Endothelial cell of umbilical vein (primary cell): ENCODE results near the gene SPIB. TPM values are rescaled to one million over a fixed set of nuclear protein-coding genes. Genes with fewer than 3 reads are reported as not detected.

Experiments
- BruUV-seq: library from RNA; stranded (reverse); fragments of 400-500 nt; replicated peaks from 2 replicates; lab custom pipeline; 2021; lab: Mats Ljungman, UMichigan
- CTCF ChIA-PET: fragments of 300-600, 350-600 bp; sonication (Branson Sonifier 250); formaldehyde crosslinking; loops from one replicate; lab custom pipeline; 2021; ENCODE audit warnings: antibody characterized with exemption, inconsistent platforms; lab: Charles Lee
- POLR2A ChIA-PET: fragments of 300-600, 350-600 bp; sonication (Branson Sonifier 250); formaldehyde crosslinking; loops from one replicate; lab custom pipeline; 2021; ENCODE audit warnings: antibody characterized with exemption, inconsistent platforms; lab: Charles Lee
- DNase-seq: peaks from one replicate; pipeline ENCODE4 v3.0.0-alpha.2; 2011; ENCODE audit warnings: low read depth, low spot score
- FAIRE-seq: peaks from 2 replicates; lab custom pipeline; 2011; peaks lifted over from hg19 to GRCh38; lab: Jason Lieb, UNC
- H2AFZ ChIP-seq: 2 replicates; pipeline ENCODE4 v1.6.0; 2012; ENCODE audit warnings: low read depth, low read length, control low read depth, inconsistent platforms
- H3K27ac ChIP-seq: 2 replicates; pipeline ENCODE4 v1.5.1; 2011; ENCODE audit warnings: low read depth, mild to moderate bottlenecking, control low read depth, low read length, moderate library complexity; ENCODE audit not compliant: insufficient read depth
- H3K27me3 ChIP-seq, 2 experiments: 2 replicates each; pipeline versions ENCODE4 v1.6.0 to v1.6.1; 2011; ENCODE audit warnings: low read length in 2 of 2, mixed read lengths in 1 of 2; ENCODE audit not compliant: control insufficient read depth in 2 of 2, insufficient read depth in 2 of 2
- H3K36me3 ChIP-seq, 2 experiments: 2 replicates in 1 of 2; 3 replicates in 1 of 2; pipeline ENCODE4 v1.5.1; 2011; ENCODE audit warnings: low read length in 2 of 2, mild to moderate bottlenecking in 1 of 2, moderate library complexity in 1 of 2; ENCODE audit not compliant: control insufficient read depth in 2 of 2, insufficient read depth in 2 of 2; ENCODE audit errors: extremely low read depth in 1 of 2
- H3K4me1 ChIP-seq: 3 replicates; pipeline ENCODE4 v1.5.1; 2011; ENCODE audit warnings: mild to moderate bottlenecking, low read length; ENCODE audit not compliant: control insufficient read depth, insufficient read depth; ENCODE audit errors: extremely low read depth
- H3K4me2 ChIP-seq: 2 replicates; pipeline ENCODE4 v1.6.1; 2011; ENCODE audit warnings: low read length, control low read depth, mixed read lengths; ENCODE audit not compliant: insufficient read depth
- H3K4me3 ChIP-seq, 3 experiments: fragments of 200-600 bp in 1 of 3; sonication (generic), shearing (Covaris generic) in 1 of 3; replicated peaks in 1 of 3; 2 replicates each; pipeline ENCODE4 v1.5.1; 2011 to 2016; ENCODE audit warnings: control low read depth in 3 of 3, low read length in 3 of 3, mild to moderate bottlenecking in 2 of 3, inconsistent platforms in 1 of 3, low read depth in 1 of 3, moderate library complexity in 1 of 3; ENCODE audit not compliant: insufficient read depth in 1 of 3
- H3K79me2 ChIP-seq: 2 replicates; pipeline ENCODE4 v1.6.0; 2012; ENCODE audit warnings: low read length, inconsistent platforms; ENCODE audit not compliant: control insufficient read depth, insufficient read depth
- H3K9ac ChIP-seq: replicated peaks from 2 replicates; pipeline ENCODE3; 2011; ENCODE audit warnings: low read length, control low read depth; ENCODE audit not compliant: insufficient read depth; ENCODE audit errors: extremely low read depth
- H3K9me1 ChIP-seq: replicated peaks from 3 replicates; pipeline ENCODE4 v1.6.0; 2011; ENCODE audit warnings: mild to moderate bottlenecking, low read length; ENCODE audit not compliant: control insufficient read depth, insufficient read depth; ENCODE audit errors: extremely low read depth
- H3K9me3 ChIP-seq: replicated peaks from 2 replicates; pipeline ENCODE4 v1.5.1; 2012; ENCODE audit warnings: low read length, inconsistent platforms; ENCODE audit not compliant: control insufficient read depth, insufficient read depth
- H4K20me1 ChIP-seq: replicated peaks from 2 replicates; pipeline ENCODE3; 2011; ENCODE audit warnings: mild to moderate bottlenecking, low read length; ENCODE audit not compliant: control insufficient read depth, insufficient read depth; ENCODE audit errors: extremely low read depth
- CTCF ChIP-seq, 2 donors: IDR thresholded peaks; 1 replicate in 1 of 2; 2 replicates in 1 of 2; pipeline ENCODE4 v1.5.1; 2011; ENCODE audit warnings: low read length in 2 of 2, mild to moderate bottlenecking in 2 of 2, moderate library complexity in 2 of 2, control low read depth in 1 of 2, inconsistent platforms in 1 of 2, low read depth in 1 of 2; ENCODE audit not compliant: insufficient read depth in 1 of 2; ENCODE audit errors: extremely low read depth in 1 of 2
- EZH2 ChIP-seq: IDR thresholded peaks from 2 replicates; pipeline ENCODE4 v1.6.1; 2012; ENCODE audit warnings: borderline replicate concordance, low read depth, mild to moderate bottlenecking, moderate library complexity, low read length, inconsistent platforms; ENCODE audit not compliant: severe bottlenecking
- FOS ChIP-seq: IDR thresholded peaks from 2 replicates; pipeline ENCODE4 v1.6.1; 2011; ENCODE audit warnings: mild to moderate bottlenecking, low read length, moderate library complexity, borderline replicate concordance; ENCODE audit not compliant: insufficient read depth
- GATA2 ChIP-seq: IDR thresholded peaks from 2 replicates; pipeline ENCODE4 v1.7.0; 2011; ENCODE audit warnings: low read depth, mild to moderate bottlenecking, moderate library complexity, mixed read lengths, low read length; ENCODE audit not compliant: insufficient read length, insufficient read depth
- JUN ChIP-seq: IDR thresholded peaks from 2 replicates; pipeline ENCODE4 v1.6.1; 2011; ENCODE audit warnings: borderline replicate concordance, low read depth; ENCODE audit not compliant: insufficient read length, insufficient read depth
- MYC ChIP-seq: IDR thresholded peaks from one replicate; pipeline ENCODE4 v1.6.1; 2011; ENCODE audit warnings: mild to moderate bottlenecking, low read depth, low read length
- POLR2A ChIP-seq: IDR thresholded peaks from 2 replicates; pipeline ENCODE4 v1.6.1; 2012; ENCODE audit warnings: low read depth, mild to moderate bottlenecking, control low read depth, low read length
- POLR2AphosphoS5 ChIP-seq: IDR thresholded peaks from 2 replicates; pipeline ENCODE4 v1.6.1; 2012; ENCODE audit warnings: low read depth, mild to moderate bottlenecking, control low read depth, low read length, moderate library complexity; ENCODE audit not compliant: insufficient read depth
- dilution Hi-C: fragments of 300-500 bp; cut with MboI; formaldehyde crosslinking; loops from one replicate; pipeline ENCODE4 v1.15.0; 2019; ENCODE audit warnings: low sequenced_read_pairs; ENCODE audit not compliant: extremely low pct_ligation_motif_present
- intact Hi-C: fragments of 100-400 bp; cut with micrococcal nuclease; formaldehyde crosslinking; loops from one replicate; pipeline ENCODE4 v1.10.0; 2022
- polyA plus RNA-seq, 4 experiments: library from polyadenylated mRNA; depleted of rRNA in 3 of 4; stranded (reverse) in 3 of 4; unstranded in 1 of 4; fragments of >200 nt; gene quantifications; 2 replicates each; pipeline versions ENCODE4 v1.2.1 to v1.2.3, GENCODE V29; 2011 to 2012; ENCODE audit warnings: missing spikeins in 1 of 4
- total RNA-seq: library from RNA; stranded (reverse); gene quantifications from 2 replicates; pipeline ENCODE4 v1.2.3, GENCODE V29; 2021
- TF ChIP-seq, protein P1 (sequence below): IDR thresholded peaks from 2 replicates; pipeline ENCODE4 v1.6.1; 2011; ENCODE audit not compliant: insufficient read depth, insufficient read length

Gene SPIB
- total and polyA plus RNA-seq, 2 donors (not counting 3 experiments of a cell fraction or from before 2014, with no cell fraction given), result not detected

- POLR2A ChIA-PET, result no interaction called here
- CTCF ChIA-PET, result interaction anchor here (2.5 kb wide), 1 partner anchor 12 kb away, joined by 6 read pairs; no protein-coding TSS in a partner anchor
Observed at GRCh38 chr19:50380751-50381151, 38.0 kb upstream of the SPIB start.

More at GRCh38 chr19:50380751-50381151, 38.0 kb upstream of the SPIB start:
- H3K4me3 ChIP-seq, result no peak overlapping the region
- no peak for FAIRE-seq
- TF ChIP-seq MYC, result no peak
- TF ChIP-seq GATA2, result no peak
- TF ChIP-seq CTCF (IDR thresholded peaks at IDR 0.05; ENCODE audit: extremely low read depth in 1 of 2, insufficient read depth in 1 of 2, low read depth in 1 of 2, low read length in 2 of 2), result no peak
- no peak for TF ChIP-seq POLR2AphosphoS5
- TF ChIP-seq JUN, result no peak
- TF ChIP-seq POLR2A, result no peak
- no peak for TF ChIP-seq EZH2
- TF ChIP-seq, protein P1, sequence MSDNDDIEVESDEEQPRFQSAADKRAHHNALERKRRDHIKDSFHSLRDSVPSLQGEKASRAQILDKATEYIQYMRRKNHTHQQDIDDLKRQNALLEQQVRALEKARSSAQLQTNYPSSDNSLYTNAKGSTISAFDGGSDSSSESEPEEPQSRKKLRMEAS, result no peak
- no peak for TF ChIP-seq FOS
- H3K36me3 ChIP-seq, result peaks cover 6 to 36% of the 10 kb centered on the region in 2 experiments
- H3K27ac ChIP-seq, result no peak overlapping the region
- H2AFZ ChIP-seq, result no peak overlapping the region
- DNase-seq, result no peak
- no TSS peak for BruUV-seq
- no peaks in the 10 kb centered on the region for H3K9me3 ChIP-seq
- H3K9me1 ChIP-seq, result no peaks in the 10 kb centered on the region
- H4K20me1 ChIP-seq, result no peaks in the 10 kb centered on the region
- no peak overlapping the region for H3K4me2 ChIP-seq
- dilution Hi-C loops (no loop called here), intact Hi-C loops (no loop called here)
- no peak overlapping the region for H3K9ac ChIP-seq
- H3K79me2 ChIP-seq, result peaks cover 14% of the 10 kb centered on the region
- peaks cover 15% of the 10 kb centered on the region for H3K4me1 ChIP-seq
- H3K27me3 ChIP-seq, result no peaks in the 10 kb centered on the region
